C4-2B (cell line): Measurements from ENCODE around the gene DLG2.

Experiments used
- H3K27ac ChIP-seq: fragments of 450-650 bp; 2 replicates; pipeline ENCODE4 v1.5.1; 2017
- CTCF ChIP-seq: fragments of 450-650 bp; conservative IDR thresholded peaks from 2 replicates; pipeline ENCODE4 v1.5.1; 2017; ENCODE audit warnings: mild to moderate bottlenecking
- ZFX ChIP-seq: fragments of 450-650 bp; IDR thresholded peaks from 2 replicates; pipeline ENCODE4 v1.6.1; 2017

DLG2 gene

GRCh38 chr11:84687433-84687832 lies 939.7 kb downstream of the DLG2 start:
- TF ChIP-seq CTCF (no peak), ZFX (no peak)
- no peak overlapping the region for H3K27ac ChIP-seq

- no peak for TF ChIP-seq ZFX
- TF ChIP-seq CTCF: no peak
These were observed 940.4 kb downstream of the DLG2 start for GRCh38 chr11:84686716-84687115.

DNA sequence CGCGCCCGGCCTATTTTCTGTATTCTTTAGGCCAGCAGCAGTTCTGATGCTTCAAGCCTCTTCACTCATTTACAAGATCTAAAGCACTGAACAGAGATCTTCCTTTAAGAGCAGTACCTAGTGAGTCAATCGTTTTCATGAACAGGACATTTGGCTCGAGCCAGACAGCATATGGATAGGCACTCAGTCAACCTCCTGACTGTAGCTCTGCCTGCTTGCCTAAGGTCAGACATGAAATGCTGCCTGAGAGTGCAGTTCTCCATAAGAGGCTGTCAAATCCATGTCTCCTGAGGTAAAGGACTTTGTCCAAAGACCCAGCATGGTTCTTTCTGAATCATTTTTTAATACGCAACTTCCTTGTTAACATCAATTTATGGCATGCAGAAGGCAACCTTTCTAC lies 941.2 kb downstream of the DLG2 start:
- TF ChIP-seq ZFX (no peak), CTCF (no peak)
- no peak overlapping the region for H3K27ac ChIP-seq

More at GRCh38 chr11:84686716-84687115, 940.4 kb downstream of the DLG2 start:
- H3K27ac ChIP-seq: no peak overlapping the region

- TF ChIP-seq ZFX: no peak
- TF ChIP-seq CTCF: no peak
These were observed 942.0 kb downstream of the DLG2 start for GRCh38 chr11:84685149-84685548.

GRCh38 chr11:84681456-84681855 lies 945.7 kb downstream of the DLG2 start:
- no peak overlapping the region for H3K27ac ChIP-seq
- no peak for TF ChIP-seq CTCF
- TF ChIP-seq ZFX: no peak

More at GRCh38 chr11:84685149-84685548, 942.0 kb downstream of the DLG2 start:
- H3K27ac ChIP-seq: no peak overlapping the region

GRCh38 chr11:84675396-84676025 lies 951.6 kb downstream of the DLG2 start:
- no peak overlapping the region for H3K27ac ChIP-seq
- no peak for TF ChIP-seq ZFX
- TF ChIP-seq CTCF: no peak

DNA sequence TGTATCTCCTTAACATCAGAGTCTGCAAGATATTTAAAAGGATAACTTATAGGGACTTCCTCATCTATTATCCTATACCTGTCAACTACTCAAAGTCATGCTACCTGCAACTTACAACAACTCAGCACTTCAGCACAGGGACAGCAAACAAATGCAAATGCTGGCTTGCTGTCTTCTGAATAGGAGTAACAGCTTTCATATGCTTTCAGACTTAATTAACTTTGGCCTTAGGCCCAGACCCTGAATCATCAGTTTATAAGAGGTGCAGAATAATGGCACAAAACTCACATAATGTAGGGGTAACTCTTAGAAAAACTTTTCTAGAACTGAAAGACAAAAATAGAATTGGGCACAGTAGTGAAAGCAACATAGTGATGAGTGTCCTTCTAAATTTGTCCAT lies 953.4 kb downstream of the DLG2 start:
- TF ChIP-seq ZFX (no peak), CTCF (no peak)
- H3K27ac ChIP-seq: no peak overlapping the region
